Neural cell (in vitro differentiated cells): ENCODE measurements around the gene FCRL3. TPM values are rescaled to one million over a fixed set of nuclear protein-coding genes. Genes with fewer than 3 reads are reported as not detected.

Experiments used
- H2AFZ ChIP-seq: fragments of 200-600, 300-800 bp; sonication (generic), shearing (Covaris generic); 2 replicates; pipeline ENCODE4 v1.6.0; 2014; ENCODE audit warnings: low read depth, mild to moderate bottlenecking, antibody characterized with exemption, low read length, moderate library complexity
- H3F3A ChIP-seq: fragments of 200-600 bp; shearing (Covaris generic); 2 replicates; pipeline ENCODE4 v1.6.1; 2016; ENCODE audit warnings: mild to moderate bottlenecking, moderate library complexity, mixed read lengths, antibody characterized with exemption, low read length; ENCODE audit not compliant: insufficient read depth, poor library complexity, severe bottlenecking
- H3K27ac ChIP-seq: fragments of 200-600, 300-800 bp; sonication (generic), shearing (Covaris generic); 2 replicates; pipeline ENCODE4 v1.5.1; 2014; ENCODE audit warnings: mild to moderate bottlenecking, low read length, moderate library complexity
- H3K27me3 ChIP-seq: fragments of 300-800, 200-600 bp; sonication (generic), shearing (Covaris generic); 2 replicates; pipeline ENCODE4 v1.6.0; 2014; ENCODE audit warnings: mild to moderate bottlenecking, low read depth, low read length, moderate library complexity; ENCODE audit not compliant: insufficient read depth
- H3K36me3 ChIP-seq: fragments of 300-800, 200-600 bp; sonication (generic), shearing (Covaris generic); 2 replicates; pipeline ENCODE4 v1.5.1; 2014; ENCODE audit warnings: mild to moderate bottlenecking, antibody characterized with exemption, low read length, moderate library complexity; ENCODE audit not compliant: insufficient read depth
- H3K4me2 ChIP-seq: fragments of 300-800, 200-600 bp; sonication (generic), shearing (Covaris generic); 2 replicates; pipeline ENCODE4 v1.6.0; 2014; ENCODE audit warnings: mild to moderate bottlenecking, low read length
- H3K4me3 ChIP-seq: fragments of 300-800, 200-600 bp; sonication (generic), shearing (Covaris generic); 2 replicates; pipeline ENCODE4 v1.5.1; 2014; ENCODE audit warnings: mild to moderate bottlenecking, low read length, moderate library complexity
- H3K79me2 ChIP-seq: fragments of 200-600 bp; shearing (Covaris generic); replicated peaks from 2 replicates; pipeline ENCODE4 v1.6.0; 2014; ENCODE audit warnings: mild to moderate bottlenecking, low read length, moderate library complexity; ENCODE audit not compliant: insufficient read depth
- H3K9ac ChIP-seq: fragments of 300-800, 200-600 bp; sonication (generic), shearing (Covaris generic); 2 replicates; pipeline ENCODE4 v1.6.1; 2016; ENCODE audit warnings: mild to moderate bottlenecking, low read length, mixed read lengths
- H3K9me2 ChIP-seq: fragments of 200-600 bp; shearing (Covaris generic); 2 replicates; pipeline ENCODE4 v1.6.1; 2016; ENCODE audit warnings: mild to moderate bottlenecking, low read length, mixed read lengths; ENCODE audit not compliant: insufficient read depth
- H3K9me3 ChIP-seq: fragments of 200-600, 300-800 bp; sonication (generic), shearing (Covaris generic); 2 replicates; pipeline ENCODE4 v1.6.1; 2016; ENCODE audit warnings: mild to moderate bottlenecking, mixed run types, low read length, moderate library complexity, mixed read lengths
- H4K20me1 ChIP-seq: fragments of 200-600 bp; shearing (Covaris generic); 2 replicates; pipeline ENCODE4 v1.6.1; 2016; ENCODE audit warnings: mild to moderate bottlenecking, mixed run types; ENCODE audit not compliant: insufficient read depth
- EP300 ChIP-seq: fragments of 450-650 bp; conservative IDR thresholded peaks from 2 replicates; pipeline ENCODE4 v1.6.1; 2014; ENCODE audit warnings: antibody characterized with exemption, mild to moderate bottlenecking, moderate library complexity; ENCODE audit not compliant: poor library complexity, severe bottlenecking
- EZH2 ChIP-seq: fragments of 200-600, 300-800 bp; shearing (Covaris generic), sonication (generic); IDR thresholded peaks from 2 replicates; pipeline ENCODE4 v1.6.1; 2014; ENCODE audit warnings: antibody characterized with exemption, low read length, borderline replicate concordance, mild to moderate bottlenecking; ENCODE audit not compliant: insufficient read depth, poor library complexity, severe bottlenecking
- MXI1 ChIP-seq: fragments of 450-650 bp; conservative IDR thresholded peaks from 2 replicates; pipeline ENCODE4 v1.6.1; 2014; ENCODE audit warnings: antibody characterized with exemption, mild to moderate bottlenecking; ENCODE audit not compliant: poor library complexity, severe bottlenecking
- POLR2AphosphoS5 ChIP-seq: IDR thresholded peaks from 2 replicates; pipeline ENCODE4 v1.6.1; 2012
- RAD21 ChIP-seq: fragments of 450-650 bp; conservative IDR thresholded peaks from 2 replicates; pipeline ENCODE4 v1.6.1; 2014; ENCODE audit warnings: antibody characterized with exemption, mild to moderate bottlenecking, moderate library complexity
- REST ChIP-seq: IDR thresholded peaks from 2 replicates; pipeline ENCODE4 v1.6.1; 2012; ENCODE audit warnings: borderline replicate concordance
- SMC3 ChIP-seq: fragments of 450-650 bp; conservative IDR thresholded peaks from 2 replicates; pipeline ENCODE4 v1.6.1; 2014; ENCODE audit warnings: antibody characterized with exemption, mild to moderate bottlenecking, moderate library complexity; ENCODE audit not compliant: poor library complexity
- TAF1 ChIP-seq: IDR thresholded peaks from 2 replicates; pipeline ENCODE4 v1.6.1; 2012; ENCODE audit warnings: low read depth
- polyA plus RNA-seq: library from polyadenylated mRNA; depleted of rRNA; stranded (reverse); fragments of >200 nt; gene quantifications from 2 replicates; pipeline ENCODE4 v1.2.3, GENCODE V29; 2014
- TF ChIP-seq, protein P1 (sequence below): fragments of 450-650 bp; IDR thresholded peaks from 2 replicates; pipeline ENCODE4 v1.5.1; 2014; ENCODE audit warnings: antibody characterized with exemption, mild to moderate bottlenecking, moderate library complexity; ENCODE audit not compliant: poor library complexity, severe bottlenecking

FCRL3 gene
- polyA plus RNA-seq, 1 donor from 2014 or later, result not detected

DNA sequence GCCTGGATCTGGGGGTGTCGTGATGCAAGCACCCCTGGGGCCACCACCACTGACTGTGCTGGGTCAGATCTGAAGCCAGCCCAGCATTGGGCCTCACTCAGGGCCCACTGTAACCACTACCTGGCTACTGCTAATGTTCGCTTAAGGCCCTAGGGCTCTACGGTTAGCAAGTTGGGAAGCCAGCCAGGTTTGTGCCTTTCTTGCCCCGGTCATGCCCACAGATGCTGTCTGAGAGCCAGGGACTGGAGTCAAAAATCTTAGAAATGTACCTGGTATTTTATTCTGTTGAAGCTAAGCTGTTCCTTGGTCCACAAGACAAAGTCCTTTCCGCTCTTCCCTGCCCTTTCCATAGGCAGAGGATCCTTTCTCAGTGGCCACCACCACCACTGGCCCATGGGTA lies 15.2 kb upstream of the FCRL3 start:
- Histone ChIP-seq H3F3A (no peaks in the 10 kb centered on the region), H3K4me3 (no peak overlapping the region), H3K36me3 (no peaks in the 10 kb centered on the region), H3K27ac (no peak overlapping the region), H3K27me3 (no peaks in the 10 kb centered on the region), H2AFZ (no peak overlapping the region), H3K4me2 (no peak overlapping the region), H3K9me2 (no peaks in the 10 kb centered on the region), H3K9ac (no peak overlapping the region), H4K20me1 (no peaks in the 10 kb centered on the region), H3K79me2 (no peaks in the 10 kb centered on the region), H3K9me3 (no peaks in the 10 kb centered on the region)
- TF ChIP-seq, protein P1, sequence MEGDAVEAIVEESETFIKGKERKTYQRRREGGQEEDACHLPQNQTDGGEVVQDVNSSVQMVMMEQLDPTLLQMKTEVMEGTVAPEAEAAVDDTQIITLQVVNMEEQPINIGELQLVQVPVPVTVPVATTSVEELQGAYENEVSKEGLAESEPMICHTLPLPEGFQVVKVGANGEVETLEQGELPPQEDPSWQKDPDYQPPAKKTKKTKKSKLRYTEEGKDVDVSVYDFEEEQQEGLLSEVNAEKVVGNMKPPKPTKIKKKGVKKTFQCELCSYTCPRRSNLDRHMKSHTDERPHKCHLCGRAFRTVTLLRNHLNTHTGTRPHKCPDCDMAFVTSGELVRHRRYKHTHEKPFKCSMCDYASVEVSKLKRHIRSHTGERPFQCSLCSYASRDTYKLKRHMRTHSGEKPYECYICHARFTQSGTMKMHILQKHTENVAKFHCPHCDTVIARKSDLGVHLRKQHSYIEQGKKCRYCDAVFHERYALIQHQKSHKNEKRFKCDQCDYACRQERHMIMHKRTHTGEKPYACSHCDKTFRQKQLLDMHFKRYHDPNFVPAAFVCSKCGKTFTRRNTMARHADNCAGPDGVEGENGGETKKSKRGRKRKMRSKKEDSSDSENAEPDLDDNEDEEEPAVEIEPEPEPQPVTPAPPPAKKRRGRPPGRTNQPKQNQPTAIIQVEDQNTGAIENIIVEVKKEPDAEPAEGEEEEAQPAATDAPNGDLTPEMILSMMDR, result no peak
- TF ChIP-seq MXI1 (no peak), TAF1 (no peak), RAD21 (no peak), SMC3 (no peak), POLR2AphosphoS5 (no peak), EZH2 (no peak), EP300 (no peak), REST (no peak)

DNA sequence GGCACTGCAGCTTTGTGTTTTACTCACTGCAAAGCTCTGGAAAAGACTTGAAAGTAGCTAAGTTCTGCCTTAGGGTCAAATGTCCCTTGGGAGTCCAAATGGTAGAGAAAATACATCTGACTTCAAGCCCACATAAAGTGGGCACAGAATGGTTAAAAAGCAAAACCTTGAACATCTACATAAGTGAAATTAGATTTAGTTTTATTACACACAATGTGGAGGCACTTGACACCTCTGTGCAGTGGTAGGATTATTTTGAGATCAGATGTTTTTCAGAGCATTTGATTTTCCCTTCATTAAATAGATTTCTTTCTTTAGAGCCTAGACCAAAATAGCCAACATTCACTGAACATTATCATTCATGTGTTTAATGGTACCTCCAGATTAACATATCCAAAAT lies 11.2 kb upstream of the FCRL3 start:
- no peaks in the 10 kb centered on the region for H3K9me2 ChIP-seq

GRCh38 chr1:157704878-157705277 lies 4.3 kb upstream of the FCRL3 start:
- Histone ChIP-seq H3F3A (no peaks in the 10 kb centered on the region), H3K27me3 (no peaks in the 10 kb centered on the region), H4K20me1 (no peaks in the 10 kb centered on the region), H2AFZ (no peak overlapping the region), H3K79me2 (no peaks in the 10 kb centered on the region), H3K36me3 (no peaks in the 10 kb centered on the region), H3K4me2 (no peak overlapping the region), H3K9me2 (no peaks in the 10 kb centered on the region), H3K9ac (no peak overlapping the region), H3K27ac (no peak overlapping the region), H3K9me3 (no peaks in the 10 kb centered on the region), H3K4me3 (no peak overlapping the region)
- TF ChIP-seq MXI1, result no peak
- TF ChIP-seq SMC3, result no peak
- no peak for TF ChIP-seq TAF1
- TF ChIP-seq, protein P1, result no peak
- no peak for TF ChIP-seq EZH2
- no peak for TF ChIP-seq RAD21
- no peak for TF ChIP-seq REST
- no peak for TF ChIP-seq EP300
- TF ChIP-seq POLR2AphosphoS5, result no peak

More for the DNA sequence above, 11.2 kb upstream of the FCRL3 start:
- Histone ChIP-seq H3K4me2 (no peak overlapping the region), H3K9ac (no peak overlapping the region), H3K4me3 (no peak overlapping the region), H3K27me3 (no peaks in the 10 kb centered on the region), H3F3A (no peaks in the 10 kb centered on the region), H3K79me2 (no peaks in the 10 kb centered on the region), H4K20me1 (no peaks in the 10 kb centered on the region), H2AFZ (no peak overlapping the region), H3K36me3 (no peaks in the 10 kb centered on the region), H3K27ac (no peak overlapping the region), H3K9me3 (no peaks in the 10 kb centered on the region)
- TF ChIP-seq RAD21, result no peak
